ENCODE results near the gene LYSMD4. TPM values are rescaled to one million over a fixed set of nuclear protein-coding genes. Genes with fewer than 3 reads are reported as not detected.

LYSMD4 gene
- total and polyA plus RNA-seq, 10 donors: 2.5 to 13.3 (median 6.0) TPM

DNA sequence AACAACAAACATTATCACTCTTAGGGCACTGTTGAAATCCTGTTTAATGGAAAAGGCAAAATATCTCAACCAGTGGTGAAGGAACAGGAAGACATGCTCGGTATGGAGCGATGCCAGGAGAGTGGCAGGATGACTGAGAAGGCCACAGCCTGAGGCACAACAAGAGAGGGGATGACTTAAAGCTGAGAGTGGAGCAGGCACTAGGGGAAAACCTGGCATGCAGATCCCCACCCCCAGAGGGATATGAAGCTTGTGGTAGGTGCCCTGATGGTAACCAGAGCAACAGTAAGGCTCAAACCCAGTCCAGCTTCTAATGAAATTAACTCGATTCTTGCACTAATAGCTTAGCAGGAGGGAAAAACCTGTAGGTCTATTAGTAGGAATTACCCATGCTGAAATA, 40.4 kb downstream of the LYSMD4 start:
- intact Hi-C loops (cut with DNase I; ENCODE audit: low total_unique reads): no loop called here
- no peaks in the 10 kb centered on the region for H3K4me1 ChIP-seq

DNA sequence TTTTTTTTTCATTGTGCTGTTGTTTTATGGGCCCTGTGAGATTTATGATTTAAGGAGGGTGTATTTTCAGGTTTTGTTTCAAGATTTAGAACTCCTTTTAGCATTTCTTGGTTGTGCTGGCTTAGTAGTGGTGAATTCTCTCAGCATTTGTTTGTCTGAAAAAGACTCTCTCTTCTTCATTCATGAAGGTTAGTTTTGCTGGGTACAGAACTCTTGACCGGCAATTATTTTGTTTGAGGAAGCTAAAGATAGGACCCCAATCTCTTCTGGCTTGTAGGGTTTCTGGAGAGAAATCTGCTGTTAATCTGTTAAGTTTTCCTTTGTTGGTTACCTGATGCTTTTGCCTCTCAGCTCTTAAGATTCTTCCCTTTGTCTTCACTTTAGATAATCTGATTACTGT, 46.9 kb downstream of the LYSMD4 start:
- Histone ChIP-seq H3K36me3 (peaks cover 0 to 72% (median 13%) of the 10 kb centered on the region in 6 donors), H3K4me1 (peaks cover 3 to 24% (median 17%) of the 10 kb centered on the region in 6 donors), H3K4me3 (no peak overlapping the region), H3K9me3 (peaks cover 0 to 27% (median 19%) of the 10 kb centered on the region in 8 donors), H3K27ac (no peak overlapping the region), H3K27me3 (replicated peaks in 1 of 7) (no peaks in the 10 kb centered on the region)
- intact Hi-C loops (cut with DNase I; ENCODE audit: low total_unique reads): no loop called here
- WGBS, 5 donors: 95 to 100% (median 100%) methylated on average over 1 of the region's 1 CpG
- no peak for DNase-seq
- TF ChIP-seq POLR2AphosphoS5 (IDR thresholded peaks at IDR 0.05) (no peak), POLR2A (IDR thresholded peaks at IDR 0.05) (no peak)
- TF ChIP-seq, protein P1, sequence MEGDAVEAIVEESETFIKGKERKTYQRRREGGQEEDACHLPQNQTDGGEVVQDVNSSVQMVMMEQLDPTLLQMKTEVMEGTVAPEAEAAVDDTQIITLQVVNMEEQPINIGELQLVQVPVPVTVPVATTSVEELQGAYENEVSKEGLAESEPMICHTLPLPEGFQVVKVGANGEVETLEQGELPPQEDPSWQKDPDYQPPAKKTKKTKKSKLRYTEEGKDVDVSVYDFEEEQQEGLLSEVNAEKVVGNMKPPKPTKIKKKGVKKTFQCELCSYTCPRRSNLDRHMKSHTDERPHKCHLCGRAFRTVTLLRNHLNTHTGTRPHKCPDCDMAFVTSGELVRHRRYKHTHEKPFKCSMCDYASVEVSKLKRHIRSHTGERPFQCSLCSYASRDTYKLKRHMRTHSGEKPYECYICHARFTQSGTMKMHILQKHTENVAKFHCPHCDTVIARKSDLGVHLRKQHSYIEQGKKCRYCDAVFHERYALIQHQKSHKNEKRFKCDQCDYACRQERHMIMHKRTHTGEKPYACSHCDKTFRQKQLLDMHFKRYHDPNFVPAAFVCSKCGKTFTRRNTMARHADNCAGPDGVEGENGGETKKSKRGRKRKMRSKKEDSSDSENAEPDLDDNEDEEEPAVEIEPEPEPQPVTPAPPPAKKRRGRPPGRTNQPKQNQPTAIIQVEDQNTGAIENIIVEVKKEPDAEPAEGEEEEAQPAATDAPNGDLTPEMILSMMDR (IDR thresholded peaks at IDR 0.05 in 8 of 11, conservative IDR thresholded peaks at IDR 0.05 in 3 of 11): no peak

More for the DNA sequence above, 40.4 kb downstream of the LYSMD4 start:
- Histone ChIP-seq H3K27me3 (replicated peaks in 1 of 7) (no peaks in the 10 kb centered on the region), H3K4me3 (no peak overlapping the region), H3K36me3 (peaks cover 0 to 95% (median 35%) of the 10 kb centered on the region in 6 donors), H3K27ac (peak overlapping the region in 6 of 8 donors; percentile 13 to 54 (median 26)), H3K9me3 (no peaks in the 10 kb centered on the region)
- TF ChIP-seq POLR2A (IDR thresholded peaks at IDR 0.05) (no peak), POLR2AphosphoS5 (IDR thresholded peaks at IDR 0.05) (peak in 1 of 3 donors; percentile 43)
- 73 to 90% (median 80%) methylated on average over 3 of the region's 3 CpGs for WGBS, 5 donors
- no peak for DNase-seq

DNA sequence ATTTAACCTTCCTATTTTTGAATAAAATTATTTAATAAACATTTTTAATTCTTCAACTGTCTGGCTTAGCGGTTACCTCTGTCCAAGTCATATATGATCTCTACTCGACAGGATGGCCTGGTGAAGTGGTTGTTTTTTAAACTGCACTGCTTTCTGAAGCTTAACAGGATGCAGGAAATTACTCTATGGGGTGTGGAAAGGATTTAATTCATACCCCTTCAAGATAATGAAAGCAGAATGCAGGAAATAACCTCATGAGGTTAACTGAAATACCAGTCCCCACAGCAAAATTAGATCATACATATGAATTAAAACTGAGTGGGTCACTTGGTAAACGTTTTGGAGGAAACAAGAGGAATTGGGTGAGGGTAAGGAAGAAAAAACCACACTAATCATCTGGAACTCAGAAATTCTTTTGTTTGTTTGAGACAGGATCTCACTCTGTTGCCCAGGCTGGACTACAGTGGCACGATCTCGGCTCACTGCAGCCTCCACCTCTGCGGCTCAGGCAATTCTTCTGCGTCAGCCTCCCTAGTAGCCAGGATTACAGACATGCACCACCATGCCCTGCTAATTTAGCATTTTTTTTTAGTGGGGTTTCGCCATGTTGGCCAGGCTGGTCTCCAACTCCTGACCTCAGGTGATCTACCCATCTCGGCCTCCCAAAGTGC, 50.1 kb downstream of the LYSMD4 start:
- Histone ChIP-seq H3K4me3 (no peak overlapping the region), H3K36me3 (peaks cover 0 to 62% (median 17%) of the 10 kb centered on the region in 6 donors), H3K27ac (peak overlapping the region; percentile 50 to 86 (median 76)), H3K4me1 (peaks cover 3 to 25% (median 17%) of the 10 kb centered on the region in 6 donors), H3K9me3 (peaks cover 0 to 27% (median 19%) of the 10 kb centered on the region in 8 donors), H3K27me3 (replicated peaks in 1 of 7) (no peaks in the 10 kb centered on the region)
- DNase-seq: no peak
- 56 to 67% (median 63%) methylated on average over 9 of the region's 9 CpGs for WGBS, 5 donors
- intact Hi-C loops (cut with DNase I; ENCODE audit: low total_unique reads): no loop called here
- TF ChIP-seq POLR2AphosphoS5 (IDR thresholded peaks at IDR 0.05): no peak
- TF ChIP-seq, protein P1 (IDR thresholded peaks at IDR 0.05 in 8 of 11, conservative IDR thresholded peaks at IDR 0.05 in 3 of 11): peak in 1 of 11 experiments; percentile 6
- no peak for TF ChIP-seq POLR2A (IDR thresholded peaks at IDR 0.05)

- Histone ChIP-seq H3K36me3 (peaks cover 0 to 62% (median 16%) of the 10 kb centered on the region in 6 donors), H3K27me3 (replicated peaks in 1 of 7) (no peaks in the 10 kb centered on the region), H3K27ac (peak overlapping the region; percentile 47 to 86 (median 76)), H3K4me3 (no peak overlapping the region), H3K9me3 (peaks cover 0 to 27% (median 19%) of the 10 kb centered on the region in 8 donors), H3K4me1 (peaks cover 3 to 25% (median 17%) of the 10 kb centered on the region in 6 donors)
- 0 to 68% (median 55%) methylated on average over 1 of the region's 1 CpG for WGBS, 5 donors
- intact Hi-C loops (cut with DNase I; ENCODE audit: low total_unique reads): no loop called here
- no peak for DNase-seq
- TF ChIP-seq, protein P1 (IDR thresholded peaks at IDR 0.05 in 8 of 11, conservative IDR thresholded peaks at IDR 0.05 in 3 of 11): no peak
- TF ChIP-seq POLR2A (IDR thresholded peaks at IDR 0.05) (no peak), POLR2AphosphoS5 (IDR thresholded peaks at IDR 0.05) (no peak)
Observed at GRCh38 chr15:99682455-99682854, 50.8 kb downstream of the LYSMD4 start.

Data from spleen (tissue), 11 donors.